Measurements from ENCODE around the gene RTN3.

RTN3 gene

DNA sequence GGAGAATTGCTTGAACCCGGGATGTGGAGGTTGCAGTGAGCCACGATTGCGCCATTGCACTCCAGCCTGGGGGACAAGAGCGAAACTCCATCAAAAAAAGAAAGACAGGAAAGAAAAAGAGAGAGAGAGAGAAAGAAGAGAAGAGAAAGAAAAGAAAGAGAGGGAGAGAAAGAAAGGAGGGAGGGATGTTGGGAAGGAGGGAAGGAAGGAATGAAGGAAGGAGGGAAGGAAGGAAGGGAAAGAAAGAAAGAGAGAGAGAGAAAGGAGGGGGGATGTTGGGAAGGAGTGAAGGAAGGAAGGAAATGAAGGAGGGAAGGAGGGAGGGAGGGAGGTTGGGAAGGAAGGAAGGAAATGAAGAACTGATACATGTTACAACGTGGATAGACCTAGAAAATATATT is 119.6 kb downstream of the RTN3 start:
- Mint-ChIP-seq H3K9me3 (no peaks in the 10 kb centered on the region), H3K4me1 (no peaks in the 10 kb centered on the region), H3K36me3 (no peaks in the 10 kb centered on the region), H3K27ac (no peak overlapping the region), H3K4me3 (no peak overlapping the region)
- DNase-seq (ENCODE audit: low spot score in 2 of 2) (no peak), ATAC-seq (no peak)

DNA sequence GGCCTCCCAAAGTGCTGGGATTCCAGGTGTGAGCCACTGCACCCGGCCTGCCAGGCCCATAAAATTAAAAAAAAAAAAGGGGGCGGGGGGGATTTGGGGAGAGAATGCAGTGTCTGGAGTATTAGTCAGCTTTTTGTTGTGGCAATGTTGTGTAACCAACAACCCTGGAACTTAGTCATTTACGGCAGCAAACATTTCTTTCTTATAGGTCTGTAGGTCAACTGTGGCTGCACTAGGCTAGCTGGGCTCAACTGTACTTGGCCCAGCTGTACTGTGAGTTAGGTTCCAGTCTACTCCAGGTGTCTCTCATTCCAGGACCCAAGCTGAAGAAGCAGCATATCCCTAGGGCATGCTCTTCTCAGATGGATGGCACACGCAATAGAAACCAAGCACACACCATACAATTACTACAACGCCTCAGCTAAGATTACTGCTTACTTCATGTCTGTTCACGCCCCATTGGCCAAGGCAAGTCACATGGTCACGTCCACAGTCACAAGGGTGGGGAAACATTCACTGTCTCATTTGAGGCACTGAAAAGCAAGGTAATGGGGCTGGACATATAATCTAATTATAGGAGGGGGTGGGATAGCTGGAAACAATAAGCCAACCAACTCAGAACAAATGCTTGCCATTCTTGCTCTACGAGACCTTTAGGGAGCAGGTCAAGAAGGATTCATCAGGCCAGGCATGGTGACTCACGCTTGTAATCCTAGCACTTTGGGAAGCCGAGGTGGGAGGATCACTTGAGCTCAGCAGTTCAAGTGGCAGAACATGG is 121.5 kb downstream of the RTN3 start:
- Mint-ChIP-seq H3K27ac (no peak overlapping the region), H3K4me3 (no peak overlapping the region), H3K9me3 (no peaks in the 10 kb centered on the region), H3K4me1 (no peaks in the 10 kb centered on the region), H3K36me3 (no peaks in the 10 kb centered on the region)
- ATAC-seq (no peak), DNase-seq (ENCODE audit: low spot score in 2 of 2) (no peak)

DNA sequence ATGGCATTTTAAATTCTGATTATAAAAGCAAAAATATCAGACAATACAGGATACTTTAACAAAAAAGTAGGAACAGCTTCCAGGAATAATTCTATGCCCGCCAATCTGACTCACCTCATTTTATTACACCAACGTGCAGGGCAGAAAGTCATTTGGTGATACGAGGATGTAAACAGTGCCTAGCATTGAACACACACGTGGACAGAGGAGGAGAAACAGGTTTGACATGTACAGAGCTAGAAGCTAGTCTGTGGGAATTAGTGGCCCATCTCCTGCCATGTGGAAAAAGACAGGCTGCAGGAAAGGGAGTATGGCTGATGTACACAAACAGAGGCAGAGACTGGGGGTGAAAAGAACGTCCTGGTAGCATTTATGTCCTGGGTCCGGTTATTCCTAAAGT is 123.0 kb downstream of the RTN3 start:
- H3K27ac Mint-ChIP-seq, result no peak overlapping the region
- no peak for DNase-seq (ENCODE audit: low spot score in 2 of 2)
- ATAC-seq, result no peak
- H3K36me3 Mint-ChIP-seq, result no peaks in the 10 kb centered on the region
- H3K4me1 Mint-ChIP-seq, result no peaks in the 10 kb centered on the region
- H3K9me3 Mint-ChIP-seq, result no peaks in the 10 kb centered on the region
- no peak overlapping the region for H3K4me3 Mint-ChIP-seq

DNA sequence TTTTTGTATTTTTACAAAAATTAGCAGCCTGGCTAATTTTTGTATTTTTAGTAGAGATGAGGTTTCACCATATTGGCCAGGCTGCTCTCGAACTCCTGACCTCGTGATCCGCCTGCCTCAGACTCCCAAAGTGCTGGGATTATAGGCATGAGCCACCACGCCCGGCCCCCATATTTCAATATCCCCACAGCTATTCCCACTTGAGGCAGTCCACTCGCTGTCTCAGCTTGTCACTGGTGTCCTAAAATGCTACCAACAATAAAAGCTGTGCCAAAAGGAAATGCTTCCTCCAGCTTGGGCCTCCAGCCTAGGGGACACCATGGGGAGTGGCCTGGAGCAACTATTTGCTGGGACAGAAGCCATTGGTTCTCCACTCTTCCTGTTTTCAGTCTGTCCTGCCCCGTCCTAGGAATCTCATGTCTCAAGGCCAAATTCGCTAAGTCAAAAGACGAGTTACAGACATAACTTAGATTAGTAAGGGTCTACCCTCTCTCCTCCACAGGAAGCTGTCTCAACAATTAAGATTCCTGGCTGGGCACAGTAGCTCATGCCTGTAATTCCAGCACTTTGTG is 124.6 kb downstream of the RTN3 start:
- Mint-ChIP-seq H3K9me3 (no peaks in the 10 kb centered on the region), H3K36me3 (no peaks in the 10 kb centered on the region), H3K4me3 (no peak overlapping the region), H3K4me1 (no peaks in the 10 kb centered on the region), H3K27ac (no peak overlapping the region)
- no peak for DNase-seq (ENCODE audit: low spot score in 2 of 2)
- ATAC-seq, result no peak
